MM.1S (cell line): ENCODE measurements around the gene PIGR.

ENCODE experiments used
- DNase-seq: peaks from one replicate; pipeline ENCODE4 v3.0.0-alpha.2; 2015
- H2AFZ ChIP-seq: fragments of 300-600 bp; sonication (generic); 2 replicates; pipeline ENCODE4 v1.6.0; 2016; ENCODE audit warnings: antibody characterized with exemption, low read length
- H3F3A ChIP-seq: fragments of 300-600 bp; sonication (generic); 2 replicates; pipeline ENCODE4 v1.6.1; 2016; ENCODE audit warnings: mild to moderate bottlenecking, antibody characterized with exemption, low read length, moderate library complexity, mixed read lengths; ENCODE audit not compliant: insufficient read depth
- H3K27ac ChIP-seq: fragments of 300-600 bp; sonication (generic); 2 replicates; pipeline ENCODE4 v1.5.1; 2016; ENCODE audit warnings: mild to moderate bottlenecking, low read length
- H3K27me3 ChIP-seq: fragments of 300-600 bp; sonication (generic); replicated peaks from 2 replicates; pipeline ENCODE4 v1.6.0; 2016; ENCODE audit warnings: low read length; ENCODE audit not compliant: insufficient read depth
- H3K36me3 ChIP-seq: fragments of 300-600 bp; sonication (generic); replicated peaks from 2 replicates; pipeline ENCODE4 v1.6.1; 2016; ENCODE audit warnings: mild to moderate bottlenecking, low read length, mixed read lengths; ENCODE audit not compliant: insufficient read depth
- H3K4me1 ChIP-seq: fragments of 300-600 bp; sonication (generic); 2 replicates; pipeline ENCODE4 v1.6.1; 2016; ENCODE audit warnings: low read length, mixed read lengths
- H3K4me2 ChIP-seq: fragments of 300-600 bp; sonication (generic); 2 replicates; pipeline ENCODE4 v1.6.0; 2016; ENCODE audit warnings: low read depth, low read length
- H3K4me3 ChIP-seq: fragments of 300-600 bp; sonication (generic); 2 replicates; pipeline ENCODE4 v1.5.1; 2016; ENCODE audit warnings: low read length, mixed read lengths
- H3K79me2 ChIP-seq: fragments of 300-600 bp; sonication (generic); 2 replicates; pipeline ENCODE4 v1.6.1; 2016; ENCODE audit warnings: mixed run types, low read length, mixed read lengths
- H3K9ac ChIP-seq: fragments of 300-600 bp; sonication (generic); 2 replicates; pipeline ENCODE4 v1.6.1; 2016; ENCODE audit warnings: low read length, mixed read lengths
- H3K9me2 ChIP-seq: fragments of 300-600 bp; sonication (generic); replicated peaks from 2 replicates; pipeline ENCODE4 v1.6.1; 2016; ENCODE audit warnings: mild to moderate bottlenecking, low read length, mixed read lengths; ENCODE audit not compliant: insufficient read depth
- H3K9me3 ChIP-seq: fragments of 300-600 bp; sonication (generic); replicated peaks from 2 replicates; pipeline ENCODE4 v1.6.1; 2016; ENCODE audit warnings: mild to moderate bottlenecking, low read length, mixed read lengths; ENCODE audit not compliant: insufficient read depth
- H4K20me1 ChIP-seq: fragments of 300-600 bp; sonication (generic); 2 replicates; pipeline ENCODE4 v1.6.1; 2016; ENCODE audit warnings: mild to moderate bottlenecking, low read length, moderate library complexity, mixed read lengths; ENCODE audit not compliant: insufficient read depth
- CTCF ChIP-seq: fragments of 300-600 bp; sonication (generic); IDR thresholded peaks from 2 replicates; pipeline ENCODE4 v1.5.1; 2016; ENCODE audit warnings: antibody characterized with exemption, low read length, mixed read lengths
- EZH2 ChIP-seq: fragments of 300-600 bp; sonication (generic); optimal IDR thresholded peaks from 2 replicates; pipeline ENCODE3; 2017; ENCODE audit warnings: low read depth, mild to moderate bottlenecking, antibody characterized with exemption, low read length, mixed read lengths
- EZH2phosphoT487 ChIP-seq: fragments of 300-600 bp; sonication (generic); IDR thresholded peaks from 2 replicates; pipeline ENCODE4 v1.6.1; 2018; ENCODE audit warnings: antibody characterized with exemption, low read length

Gene PIGR

GRCh38 chr1:206880314-206880713 is 66.0 kb downstream of the PIGR start:
- Histone ChIP-seq H3K9me3 (no peaks in the 10 kb centered on the region), H3K36me3 (no peaks in the 10 kb centered on the region), H3K27me3 (no peaks in the 10 kb centered on the region), H3F3A (no peaks in the 10 kb centered on the region), H3K27ac (no peak overlapping the region), H4K20me1 (no peaks in the 10 kb centered on the region), H3K4me2 (no peak overlapping the region), H3K4me3 (no peak overlapping the region), H3K9ac (no peak overlapping the region), H3K4me1 (no peaks in the 10 kb centered on the region), H3K79me2 (no peaks in the 10 kb centered on the region), H3K9me2 (no peaks in the 10 kb centered on the region), H2AFZ (no peak overlapping the region)
- no peak for TF ChIP-seq CTCF
- TF ChIP-seq EZH2phosphoT487, result no peak
- no peak for TF ChIP-seq EZH2
- DNase-seq, result no peak
